Measurements from ENCODE around the gene PRKACB.

- TF ChIP-seq POLR2A (IDR thresholded peaks at IDR 0.05) (no peak), CTCF (IDR thresholded peaks at IDR 0.05) (no peak)
Measured at GRCh38 chr1:84268346-84268745, 124.3 kb downstream of the PRKACB start.

Data from breast epithelium (tissue), 3 donors.